H9 (cell line): ENCODE measurements around the gene EPHX1. TPM values are rescaled to one million over a fixed set of nuclear protein-coding genes. Genes with fewer than 3 reads are reported as not detected.
"Not testable (repeated sequence)": the region's sequence is repeated elsewhere in the genome, so short reads cannot be mapped to it uniquely, and the experiment has no call there.

ENCODE experiments used
- DNase-seq: peaks from one replicate; pipeline ENCODE4 v3.0.0-alpha.2; 2017
- H2AFZ ChIP-seq: one replicate; pipeline ENCODE4 v1.6.1; 2013; ENCODE audit warnings: mild to moderate bottlenecking, low read length, control low read depth, moderate library complexity
- H2AK5ac ChIP-seq: 2 replicates; pipeline ENCODE4 v1.6.1; 2013; ENCODE audit warnings: low read length, control low read depth, mixed read lengths; ENCODE audit not compliant: insufficient read length
- H2BK120ac ChIP-seq: one replicate; pipeline ENCODE4 v1.6.1; 2013; ENCODE audit warnings: low read depth, mild to moderate bottlenecking, low read length, control low read depth, inconsistent platforms; ENCODE audit not compliant: poor library complexity, severe bottlenecking
- H2BK12ac ChIP-seq: 2 replicates; pipeline ENCODE4 v1.6.1; 2013; ENCODE audit warnings: low read length, control low read depth, mixed read lengths, low read depth; ENCODE audit not compliant: insufficient read length
- H2BK15ac ChIP-seq: 2 replicates; pipeline ENCODE4 v1.6.1; 2013; ENCODE audit warnings: low read depth, low read length, control low read depth
- H2BK20ac ChIP-seq: one replicate; pipeline ENCODE4 v1.6.1; 2013; ENCODE audit warnings: low read depth, mild to moderate bottlenecking, low read length, control low read depth, inconsistent platforms; ENCODE audit not compliant: poor library complexity, severe bottlenecking
- H2BK5ac ChIP-seq: 2 replicates; pipeline ENCODE4 v1.6.1; 2013; ENCODE audit warnings: low read length, control low read depth, mixed read lengths; ENCODE audit not compliant: insufficient read length
- H3K14ac ChIP-seq: 2 replicates; pipeline ENCODE4 v1.6.1; 2013; ENCODE audit warnings: low read length, control low read depth; ENCODE audit not compliant: insufficient read depth
- H3K18ac ChIP-seq: 2 replicates; pipeline ENCODE4 v1.6.1; 2013; ENCODE audit warnings: low read depth, mild to moderate bottlenecking, mixed read lengths, low read length, control low read depth; ENCODE audit not compliant: insufficient read length
- H3K23ac ChIP-seq: 2 replicates; pipeline ENCODE4 v1.6.1; 2013; ENCODE audit warnings: low read length, control low read depth, mixed read lengths, low read depth; ENCODE audit not compliant: insufficient read length
- H3K23me2 ChIP-seq: 2 replicates; pipeline ENCODE4 v1.6.1; 2013; ENCODE audit warnings: low read depth, mild to moderate bottlenecking, mixed read lengths, low read length, control low read depth; ENCODE audit not compliant: insufficient read length, poor library complexity, severe bottlenecking
- H3K27ac ChIP-seq: 2 replicates; pipeline ENCODE4 v1.5.1; 2013; ENCODE audit warnings: low read length, control low read depth, mixed read lengths, low read depth; ENCODE audit not compliant: insufficient read length
- H3K27me3 ChIP-seq: 2 replicates; pipeline ENCODE4 v1.6.1; 2013; ENCODE audit warnings: low read length, control low read depth, inconsistent platforms; ENCODE audit not compliant: insufficient read depth
- H3K4ac ChIP-seq: 2 replicates; pipeline ENCODE4 v1.6.1; 2013; ENCODE audit warnings: low read depth, mild to moderate bottlenecking, control low read depth, inconsistent platforms, low read length, moderate library complexity
- H3K4me1 ChIP-seq: 2 replicates; pipeline ENCODE4 v1.6.1; 2013; ENCODE audit warnings: low read length, control low read depth, inconsistent platforms; ENCODE audit not compliant: insufficient read depth
- H3K4me2 ChIP-seq: 2 replicates; pipeline ENCODE4 v1.6.1; 2013; ENCODE audit warnings: low read length, control low read depth, mixed read lengths; ENCODE audit not compliant: insufficient read length, insufficient read depth
- H3K56ac ChIP-seq: 2 replicates; pipeline ENCODE4 v1.6.1; 2013; ENCODE audit warnings: low read depth, mild to moderate bottlenecking, mixed read lengths, low read length, control low read depth; ENCODE audit not compliant: insufficient read length
- H3K79me1 ChIP-seq: 2 replicates; pipeline ENCODE4 v1.6.1; 2013; ENCODE audit warnings: low read depth, mild to moderate bottlenecking, moderate library complexity, low read length, control low read depth, inconsistent platforms; ENCODE audit not compliant: insufficient read depth, poor library complexity, severe bottlenecking
- H3K79me2 ChIP-seq: 2 replicates; pipeline ENCODE4 v1.6.1; 2013; ENCODE audit warnings: low read length, control low read depth, inconsistent platforms; ENCODE audit not compliant: insufficient read depth
- H3K9ac ChIP-seq: 2 replicates; pipeline ENCODE4 v1.6.1; 2013; ENCODE audit warnings: low read length, control low read depth, mixed read lengths; ENCODE audit not compliant: insufficient read length; ENCODE audit errors: extremely low read depth
- H3K9me3 ChIP-seq: one replicate; pipeline ENCODE4 v1.6.1; 2013; ENCODE audit warnings: low read depth, low read length, inconsistent platforms; ENCODE audit not compliant: control insufficient read depth
- H3T11ph ChIP-seq: one replicate; pipeline ENCODE4 v1.6.1; 2013; ENCODE audit warnings: mild to moderate bottlenecking, low read length, control low read depth, inconsistent platforms
- H4K20me1 ChIP-seq: one replicate; pipeline ENCODE4 v1.6.1; 2013; ENCODE audit not compliant: control insufficient read depth, insufficient read length, insufficient read depth
- H4K5ac ChIP-seq: 2 replicates; pipeline ENCODE4 v1.6.1; 2013; ENCODE audit warnings: low read depth, mild to moderate bottlenecking, mixed read lengths, low read length, control low read depth; ENCODE audit not compliant: insufficient read length
- H4K8ac ChIP-seq: replicated peaks from 2 replicates; pipeline ENCODE4 v1.6.1; 2013; ENCODE audit warnings: low read length, control low read depth, mixed read lengths, low read depth; ENCODE audit not compliant: insufficient read length
- H4K91ac ChIP-seq: 2 replicates; pipeline ENCODE4 v1.6.1; 2013; ENCODE audit warnings: low read depth, mild to moderate bottlenecking, moderate library complexity, mixed read lengths, low read length, control low read depth; ENCODE audit not compliant: insufficient read length
- H3K27ac Mint-ChIP-seq, 3 experiments: 2 replicates in 2 of 3; 3 replicates in 1 of 3; pipeline ENCODE4 v1.8.0; 2020 to 2021; ENCODE audit warnings: mixed read lengths in 3 of 3, mild to moderate bottlenecking in 1 of 3, moderate library complexity in 1 of 3
- H3K27me3 Mint-ChIP-seq: 2 replicates; pipeline ENCODE4 v1.8.0; 2021; ENCODE audit warnings: low read depth, mild to moderate bottlenecking, moderate library complexity, mixed read lengths
- H3K36me3 Mint-ChIP-seq, 3 experiments: 2 replicates in 2 of 3; 3 replicates in 1 of 3; pipeline ENCODE4 v1.8.0; 2020 to 2021; ENCODE audit warnings: low read depth in 3 of 3, mixed read lengths in 3 of 3; ENCODE audit not compliant: insufficient read depth in 1 of 3
- H3K4me1 Mint-ChIP-seq, 2 experiments: 2 replicates each; pipeline ENCODE4 v1.8.0; 2020; ENCODE audit warnings: mixed read lengths in 2 of 2
- H3K4me3 Mint-ChIP-seq, 2 experiments: 2 replicates in 1 of 2; 3 replicates in 1 of 2; pipeline ENCODE4 v1.8.0; 2020 to 2021; ENCODE audit warnings: mild to moderate bottlenecking in 2 of 2, mixed read lengths in 2 of 2, moderate library complexity in 1 of 2
- H3K9me3 Mint-ChIP-seq, 2 experiments: 2 replicates in 1 of 2; 3 replicates in 1 of 2; pipeline ENCODE4 v1.8.0; 2020; ENCODE audit warnings: mild to moderate bottlenecking in 2 of 2, mixed read lengths in 2 of 2, moderate library complexity in 1 of 2
- WGBS: extraction: QIAGEN DNeasy Blood & Tissue Kit; methylation state at CpG from one replicate; pipeline ENCODE4 v1.1.7; 2013; ENCODE audit warnings: missing lambda C conversion rate, low lambda C conversion rate, mixed read lengths; ENCODE audit not compliant: insufficient read length; ENCODE audit errors: extremely low coverage; 5-methylcytosine and 5-hydroxymethylcytosine counted together
- total RNA-seq: library from RNA; stranded (reverse); gene quantifications from 2 replicates; pipeline ENCODE4 v1.2.1, GENCODE V29; 2021
- TF ChIP-seq, protein P1 (sequence below): fragments of 200-600 bp; sonication (generic); conservative IDR thresholded peaks from 3 replicates; pipeline ENCODE4 v1.8.0; 2021; ENCODE audit warnings: antibody characterized with exemption, mild to moderate bottlenecking

The EPHX1 gene
- total RNA-seq, 1 experiment from 2014 or later: 40.6 TPM

DNA sequence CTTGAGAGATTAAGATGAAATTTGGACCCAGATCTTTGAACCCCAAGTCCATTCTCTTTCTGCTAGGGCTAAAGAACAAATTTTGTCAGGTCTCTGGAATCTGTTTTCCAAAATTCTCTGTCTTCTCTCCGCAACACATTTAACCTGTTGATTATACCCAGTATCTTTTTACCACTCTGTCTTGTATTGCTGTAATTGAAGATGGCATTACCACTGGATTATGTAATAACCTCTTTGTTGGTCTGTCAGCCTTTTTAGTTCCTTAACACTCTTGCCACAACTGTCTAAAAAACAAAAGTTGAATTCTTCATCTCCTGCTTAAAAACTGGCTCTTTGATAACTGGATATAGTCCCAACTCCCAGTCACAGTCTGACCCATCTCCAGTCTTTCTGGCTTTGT is 29.3 kb upstream of the EPHX1 start:
- H3K36me3 Mint-ChIP-seq: peaks cover 26 to 57% (median 43%) of the 10 kb centered on the region in 3 experiments
- no peak overlapping the region for H3K27ac ChIP-seq

DNA sequence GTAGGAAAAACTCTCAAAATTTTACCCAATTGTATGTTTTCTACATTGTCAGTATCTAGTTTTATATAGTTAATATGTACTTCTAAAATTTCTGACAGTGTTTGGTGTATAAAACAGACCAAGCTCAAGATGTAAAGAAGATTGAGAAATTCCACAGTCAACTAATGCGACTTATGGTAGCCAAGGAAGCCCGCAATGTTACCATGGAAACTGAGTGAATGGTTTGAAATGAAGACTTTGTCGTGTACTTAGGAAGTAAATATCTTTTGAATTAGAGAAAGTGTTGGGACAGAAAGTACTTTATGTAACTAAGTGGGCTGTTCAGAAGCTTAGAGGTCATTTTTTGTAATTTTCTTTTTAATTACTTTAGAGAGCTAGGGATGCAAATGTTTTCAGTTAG is 20.8 kb upstream of the EPHX1 start:
- H2BK12ac ChIP-seq, H3K4me3 Mint-ChIP-seq, H3K27ac Mint-ChIP-seq, H3K9ac ChIP-seq, H3K18ac ChIP-seq, H3K4me1 Mint-ChIP-seq, H3K27ac ChIP-seq, H3K14ac ChIP-seq, H3K23ac ChIP-seq, H4K5ac ChIP-seq, H3K4me2 ChIP-seq, H2BK15ac ChIP-seq, H3K9me3 ChIP-seq, DNase-seq, H2BK5ac ChIP-seq, H4K91ac ChIP-seq, H3K23me2 ChIP-seq, H3K27me3 ChIP-seq, H3K4me1 ChIP-seq, H4K8ac ChIP-seq, H3K79me1 ChIP-seq, H3T11ph ChIP-seq, H2AK5ac ChIP-seq, H2AFZ ChIP-seq, H4K20me1 ChIP-seq, H2BK20ac ChIP-seq, H3K27me3 Mint-ChIP-seq, H2BK120ac ChIP-seq, H3K4ac ChIP-seq, H3K79me2 ChIP-seq, H3K56ac ChIP-seq: not testable (repeated sequence)
- Mint-ChIP-seq H3K36me3 (peaks cover 85 to 92% (median 88%) of the 10 kb centered on the region in 3 experiments), H3K9me3 (peaks cover 25 to 32% of the 10 kb centered on the region in 2 experiments)
- WGBS: no CpG with 5 or more reads among the region's 3 CpGs

More for the DNA sequence above, 29.3 kb upstream of the EPHX1 start:
- WGBS: no CpG with 5 or more reads among the region's 1 CpG
- H4K91ac ChIP-seq: no peak overlapping the region
- no peak overlapping the region for H3K18ac ChIP-seq
- H3K4ac ChIP-seq: no peak overlapping the region
- peak overlapping the region in 2 of 3 experiments; percentile 35 to 79; a peak in 5 of 7 replicates for H3K27ac Mint-ChIP-seq
- no peaks in the 10 kb centered on the region for H4K20me1 ChIP-seq
- H3K9me3 ChIP-seq: no peaks in the 10 kb centered on the region
- no peak overlapping the region for H2BK5ac ChIP-seq
- no peak overlapping the region for H3K56ac ChIP-seq
- H3K23ac ChIP-seq: no peak overlapping the region
- no peak overlapping the region for H2BK12ac ChIP-seq
- H3K23me2 ChIP-seq: peaks cover 7% of the 10 kb centered on the region
- H2AK5ac ChIP-seq: no peak overlapping the region
- H3K79me2 ChIP-seq: peaks cover 38% of the 10 kb centered on the region
- H3K14ac ChIP-seq: no peak overlapping the region
- TF ChIP-seq, protein P1, sequence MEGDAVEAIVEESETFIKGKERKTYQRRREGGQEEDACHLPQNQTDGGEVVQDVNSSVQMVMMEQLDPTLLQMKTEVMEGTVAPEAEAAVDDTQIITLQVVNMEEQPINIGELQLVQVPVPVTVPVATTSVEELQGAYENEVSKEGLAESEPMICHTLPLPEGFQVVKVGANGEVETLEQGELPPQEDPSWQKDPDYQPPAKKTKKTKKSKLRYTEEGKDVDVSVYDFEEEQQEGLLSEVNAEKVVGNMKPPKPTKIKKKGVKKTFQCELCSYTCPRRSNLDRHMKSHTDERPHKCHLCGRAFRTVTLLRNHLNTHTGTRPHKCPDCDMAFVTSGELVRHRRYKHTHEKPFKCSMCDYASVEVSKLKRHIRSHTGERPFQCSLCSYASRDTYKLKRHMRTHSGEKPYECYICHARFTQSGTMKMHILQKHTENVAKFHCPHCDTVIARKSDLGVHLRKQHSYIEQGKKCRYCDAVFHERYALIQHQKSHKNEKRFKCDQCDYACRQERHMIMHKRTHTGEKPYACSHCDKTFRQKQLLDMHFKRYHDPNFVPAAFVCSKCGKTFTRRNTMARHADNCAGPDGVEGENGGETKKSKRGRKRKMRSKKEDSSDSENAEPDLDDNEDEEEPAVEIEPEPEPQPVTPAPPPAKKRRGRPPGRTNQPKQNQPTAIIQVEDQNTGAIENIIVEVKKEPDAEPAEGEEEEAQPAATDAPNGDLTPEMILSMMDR: no peak
- no peaks in the 10 kb centered on the region for H3K9me3 Mint-ChIP-seq
- H2AFZ ChIP-seq: no peak overlapping the region
- no peak overlapping the region for H4K5ac ChIP-seq
- H2BK15ac ChIP-seq: no peak overlapping the region
- peaks cover 32 to 35% of the 10 kb centered on the region in 2 experiments for H3K4me1 Mint-ChIP-seq
- H3K4me3 Mint-ChIP-seq: peak overlapping the region in 1 of 2 experiments; percentile 8; a peak in 3 of 5 replicates
- H3K27me3 Mint-ChIP-seq: no peaks in the 10 kb centered on the region
- no peak overlapping the region for H3T11ph ChIP-seq
- no peak overlapping the region for H4K8ac ChIP-seq
- no peak for DNase-seq
- no peaks in the 10 kb centered on the region for H3K27me3 ChIP-seq
- no peak overlapping the region for H2BK120ac ChIP-seq
- no peak overlapping the region for H3K4me2 ChIP-seq
- H3K9ac ChIP-seq: no peak overlapping the region
- H3K4me1 ChIP-seq: peaks cover 4% of the 10 kb centered on the region; the same call in 1 of the 2 replicates
- peaks cover 5% of the 10 kb centered on the region for H3K79me1 ChIP-seq
- H2BK20ac ChIP-seq: no peak overlapping the region
